A673 (cell line): ENCODE data around the gene ACLY. TPM values are rescaled to one million over a fixed set of nuclear protein-coding genes. Genes with fewer than 3 reads are reported as not detected.

Experiments
- BruUV-seq: library from RNA; stranded (reverse); fragments of 400-500 nt; replicated peaks from 2 replicates; lab custom pipeline; 2021; lab: Mats Ljungman, UMichigan
- CTCF ChIA-PET: fragments of 300-600 bp; sonication (Branson Sonifier 250); formaldehyde crosslinking; loops from one replicate; lab custom pipeline; 2022; ENCODE audit warnings: antibody characterized with exemption; lab: Charles Lee
- POLR2A ChIA-PET: fragments of 300-600 bp; sonication (Branson Sonifier 250); formaldehyde crosslinking; loops from one replicate; lab custom pipeline; 2022; ENCODE audit warnings: antibody characterized with exemption; ENCODE audit not compliant: low non-redundant PET; lab: Charles Lee
- DNase-seq: peaks from one replicate; pipeline ENCODE4 v3.0.0-alpha.2; 2015; ENCODE audit warnings: low spot score
- H3K27ac ChIP-seq: fragments of 200-600 bp; sonication (generic); 2 replicates; pipeline ENCODE4 v1.5.1; 2016; ENCODE audit warnings: mixed run types, low read depth, mild to moderate bottlenecking, mixed read lengths, antibody characterized with exemption, low read length; ENCODE audit not compliant: poor library complexity, severe bottlenecking
- H3K27me3 ChIP-seq: fragments of 200-600 bp; sonication (generic); replicated peaks from 2 replicates; pipeline ENCODE4 v1.6.1; 2017; ENCODE audit warnings: mixed run types, low read depth, mild to moderate bottlenecking, mixed read lengths, antibody characterized with exemption, low read length; ENCODE audit not compliant: insufficient read depth, poor library complexity
- H3K36me3 ChIP-seq: fragments of 200-600 bp; sonication (generic); 2 replicates; pipeline ENCODE4 v1.6.1; 2016; ENCODE audit warnings: mixed run types, mild to moderate bottlenecking, mixed read lengths, antibody characterized with exemption, low read length; ENCODE audit not compliant: insufficient read depth, poor library complexity, severe bottlenecking
- H3K4me1 ChIP-seq: fragments of 200-600 bp; sonication (generic); 2 replicates; pipeline ENCODE4 v1.6.1; 2017; ENCODE audit warnings: mixed run types, mild to moderate bottlenecking, mixed read lengths, antibody characterized with exemption, low read length; ENCODE audit not compliant: insufficient read depth, poor library complexity, severe bottlenecking
- H3K4me3 ChIP-seq: fragments of 200-600 bp; sonication (generic); 2 replicates; pipeline ENCODE4 v1.5.1; 2016; ENCODE audit warnings: low read depth, mixed run types, mild to moderate bottlenecking, mixed read lengths, low read length; ENCODE audit not compliant: poor library complexity, severe bottlenecking
- H3K9me3 ChIP-seq: fragments of 200-600 bp; sonication (generic); 2 replicates; pipeline ENCODE4 v1.6.1; 2016; ENCODE audit warnings: mixed run types, low read depth, mild to moderate bottlenecking, mixed read lengths, antibody characterized with exemption, low read length; ENCODE audit not compliant: poor library complexity, severe bottlenecking
- EZH2 ChIP-seq: fragments of 200-600 bp; sonication (generic); IDR thresholded peaks from 2 replicates; pipeline ENCODE4 v1.6.1; 2017; ENCODE audit warnings: borderline replicate concordance, low read depth, mild to moderate bottlenecking, mixed read lengths, antibody characterized with exemption, low read length; ENCODE audit not compliant: poor library complexity, severe bottlenecking
- intact Hi-C: fragments of 100-400 bp; cut with micrococcal nuclease; formaldehyde crosslinking; loops from one replicate; pipeline ENCODE4 v1.10.0; 2022; ENCODE audit not compliant: unreplicated experiment
- total RNA-seq: library from RNA; stranded (reverse); gene quantifications from 2 replicates; pipeline ENCODE4 v1.2.3, GENCODE V29; 2021
- TF ChIP-seq, protein P1 (sequence below): fragments of 300-800, 200-600 bp; sonication (generic); conservative IDR thresholded peaks from 2 replicates; pipeline ENCODE4 v1.5.1; 2017; ENCODE audit warnings: low read depth, mild to moderate bottlenecking, antibody characterized with exemption, low read length, moderate library complexity, mixed read lengths

ACLY gene
- total RNA-seq, 1 experiment from 2014 or later, result 175 TPM

DNA sequence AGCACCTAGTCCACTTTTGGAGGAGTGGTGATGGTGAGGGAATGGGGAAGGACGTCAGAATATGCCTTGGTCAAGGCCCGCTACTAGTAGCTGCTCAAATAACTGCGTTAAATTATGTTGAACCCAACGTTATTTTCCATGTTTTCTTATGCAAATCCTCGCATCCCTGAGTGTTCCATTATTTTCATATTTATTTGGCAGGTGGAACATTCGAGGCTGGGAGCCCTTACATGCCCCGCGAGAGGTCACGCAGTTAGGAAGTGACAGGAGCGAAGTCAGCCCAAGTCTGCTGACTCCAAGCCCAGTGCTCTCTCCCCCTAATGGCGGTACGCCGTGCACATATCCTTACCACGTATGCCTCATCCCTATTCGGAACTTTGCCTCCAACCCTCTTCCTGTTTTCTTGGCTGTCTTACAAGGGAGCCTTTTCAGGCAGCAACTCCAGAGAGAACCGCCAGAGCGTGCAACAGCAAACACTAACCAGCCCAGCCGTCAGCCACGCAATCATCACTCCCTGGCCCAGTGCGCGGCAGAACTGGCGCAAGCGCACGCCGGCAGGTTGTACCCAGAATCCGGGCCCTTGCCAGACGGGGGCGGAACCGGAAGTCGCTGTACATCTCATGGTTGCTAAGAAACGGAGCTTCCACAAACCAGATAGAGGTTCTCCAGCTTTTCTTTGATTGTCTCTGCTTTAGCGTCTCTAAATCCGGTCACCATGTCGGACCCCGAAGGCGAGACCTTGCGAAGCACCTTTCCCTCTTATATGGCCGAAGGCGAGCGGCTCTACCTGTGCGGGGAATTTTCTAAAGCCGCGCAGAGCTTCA, 11.5 kb upstream of the ACLY start, which contains the start of gene ODAD4:
Gene ODAD4, plus strand, starts transcription at position 609 of the 824 bp plus-strand sequence. Its CDS starts 107 bp downstream, at position 716.
- Histone ChIP-seq H3K9me3 (no peaks in the 10 kb centered on the region), H3K27ac (peak within 1 kb of the TSS; percentile 73), H3K4me3 (peak within 1 kb of the TSS; percentile 56), H3K4me1 (no peaks in the 10 kb centered on the region), H3K27me3 (no peaks in the 10 kb centered on the region), H3K36me3 (no peaks in the 10 kb centered on the region)
- BruUV-seq, result TSS peak; percentile 97
- intact Hi-C loops, result no loop called here
- no peak for TF ChIP-seq EZH2
- TF ChIP-seq, protein P1, sequence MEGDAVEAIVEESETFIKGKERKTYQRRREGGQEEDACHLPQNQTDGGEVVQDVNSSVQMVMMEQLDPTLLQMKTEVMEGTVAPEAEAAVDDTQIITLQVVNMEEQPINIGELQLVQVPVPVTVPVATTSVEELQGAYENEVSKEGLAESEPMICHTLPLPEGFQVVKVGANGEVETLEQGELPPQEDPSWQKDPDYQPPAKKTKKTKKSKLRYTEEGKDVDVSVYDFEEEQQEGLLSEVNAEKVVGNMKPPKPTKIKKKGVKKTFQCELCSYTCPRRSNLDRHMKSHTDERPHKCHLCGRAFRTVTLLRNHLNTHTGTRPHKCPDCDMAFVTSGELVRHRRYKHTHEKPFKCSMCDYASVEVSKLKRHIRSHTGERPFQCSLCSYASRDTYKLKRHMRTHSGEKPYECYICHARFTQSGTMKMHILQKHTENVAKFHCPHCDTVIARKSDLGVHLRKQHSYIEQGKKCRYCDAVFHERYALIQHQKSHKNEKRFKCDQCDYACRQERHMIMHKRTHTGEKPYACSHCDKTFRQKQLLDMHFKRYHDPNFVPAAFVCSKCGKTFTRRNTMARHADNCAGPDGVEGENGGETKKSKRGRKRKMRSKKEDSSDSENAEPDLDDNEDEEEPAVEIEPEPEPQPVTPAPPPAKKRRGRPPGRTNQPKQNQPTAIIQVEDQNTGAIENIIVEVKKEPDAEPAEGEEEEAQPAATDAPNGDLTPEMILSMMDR, result peak; percentile 32
- peak; percentile 94 for DNase-seq
- ChIA-PET POLR2A (interaction anchor here (0.5 to 1.0 kb wide), 3 partner anchors 36 to 238 kb away, joined by 4 to 8 read pairs (median 5); partner anchors contain the start of gene CNP), CTCF (interaction anchor here (0.5 to 0.8 kb wide), 3 partner anchors 12 to 606 kb away, joined by 3 to 5 read pairs (median 4); partner anchors contain the start of genes ACLY and NAGLU)

DNA sequence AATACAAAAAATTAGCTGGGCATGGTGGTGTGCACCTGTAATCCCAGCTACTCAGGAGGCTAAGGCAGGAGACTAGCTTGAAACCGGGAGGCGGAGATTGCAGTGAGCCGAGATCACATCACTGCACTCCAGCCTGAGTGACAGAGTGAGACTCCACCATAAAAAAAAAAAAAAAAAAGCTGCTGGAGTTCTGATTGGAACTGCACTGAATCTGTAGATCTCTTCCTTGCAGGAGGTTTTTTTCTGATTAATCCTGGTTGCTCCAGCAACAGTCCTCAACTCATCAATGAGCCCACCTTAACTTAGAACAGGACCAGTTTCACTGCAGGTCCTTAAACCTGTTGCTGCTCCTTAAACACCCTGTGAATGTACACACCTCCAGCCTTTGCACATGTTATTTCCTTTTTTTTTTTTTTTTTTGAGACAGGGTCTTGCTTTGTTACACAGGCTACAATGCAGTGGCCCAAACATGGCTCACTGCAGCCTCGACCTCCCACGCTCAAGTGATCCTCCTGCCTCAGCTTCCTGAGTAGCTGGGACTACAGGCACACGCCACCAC, 10.0 kb upstream of the ACLY start:
- TF ChIP-seq EZH2, result no peak
- TF ChIP-seq, protein P1, result no peak
- CTCF ChIA-PET, result no interaction called here
- Histone ChIP-seq H3K36me3 (no peaks in the 10 kb centered on the region), H3K27ac (no peak overlapping the region), H3K4me3 (no peak overlapping the region), H3K9me3 (no peaks in the 10 kb centered on the region), H3K27me3 (no peaks in the 10 kb centered on the region), H3K4me1 (no peaks in the 10 kb centered on the region)
- POLR2A ChIA-PET, result interaction anchor here (0.6 kb wide), 1 partner anchor 478 kb away, joined by 3 read pairs; no protein-coding TSS in a partner anchor
- DNase-seq, result no peak
- BruUV-seq, result no TSS peak
- intact Hi-C loops, result no loop called here

DNA sequence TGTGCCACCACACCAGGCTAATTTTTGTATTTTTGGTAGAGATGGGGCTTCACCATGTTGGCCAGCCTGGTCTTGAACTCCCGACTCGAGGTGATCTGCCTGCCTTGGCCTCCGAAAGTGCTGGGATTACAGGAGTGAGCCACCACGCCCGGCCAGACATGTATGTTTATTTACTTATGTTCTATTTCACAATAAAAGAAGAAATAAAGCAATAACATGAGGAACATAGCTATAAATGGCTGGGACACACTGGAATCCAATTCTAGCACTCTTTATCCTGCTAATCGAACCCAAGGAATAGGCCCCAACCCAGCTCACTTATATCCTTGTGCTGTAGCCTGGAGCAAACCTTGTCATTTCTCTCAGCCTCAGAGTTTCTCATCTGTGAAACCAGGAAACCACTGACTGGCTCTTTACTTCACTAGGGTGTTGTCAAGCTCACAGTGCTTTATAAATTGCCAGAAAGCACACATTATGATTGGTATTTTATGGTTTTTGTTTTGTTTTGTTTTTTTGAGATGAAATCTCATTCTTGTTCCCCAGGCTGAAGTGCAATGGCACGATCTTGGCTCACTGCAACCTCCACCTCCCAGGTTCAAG, 7.3 kb upstream of the ACLY start:
- no peak overlapping the region for H3K27ac ChIP-seq
- no TSS peak for BruUV-seq
- POLR2A ChIA-PET, result no interaction called here
- TF ChIP-seq, protein P1, result no peak
- TF ChIP-seq EZH2, result no peak
- H3K36me3 ChIP-seq, result no peaks in the 10 kb centered on the region
- H3K4me1 ChIP-seq, result no peaks in the 10 kb centered on the region
- no peak overlapping the region for H3K4me3 ChIP-seq
- H3K9me3 ChIP-seq, result no peaks in the 10 kb centered on the region
- CTCF ChIA-PET, result no interaction called here
- intact Hi-C loops, result no loop called here
- no peak for DNase-seq
- H3K27me3 ChIP-seq, result no peaks in the 10 kb centered on the region
